AG04450 (cell line): ENCODE measurements around the gene COPS7A. TPM values are rescaled to one million over a fixed set of nuclear protein-coding genes. Genes with fewer than 3 reads are reported as not detected.

Experiments used
- CTCF ChIA-PET: fragments of 300-600, 350-600 bp; formaldehyde crosslinking; extraction: SDS; loops from one replicate; lab custom pipeline; 2022; ENCODE audit warnings: antibody characterized with exemption, inconsistent platforms; lab: Charles Lee
- POLR2A ChIA-PET: fragments of 350-600 bp; formaldehyde crosslinking; extraction: SDS; loops from one replicate; lab custom pipeline; 2021; ENCODE audit warnings: antibody characterized with exemption, inconsistent platforms; lab: Yijun Ruan, JAX
- DNase-seq: peaks from one replicate; pipeline ENCODE4 v3.0.0-alpha.2; 2011; ENCODE audit warnings: low read depth, low spot score
- H3K27ac ChIP-seq: one replicate; pipeline ENCODE4 v1.5.1; 2012; ENCODE audit warnings: low read depth, low read length, control low read depth
- H3K27me3 ChIP-seq: one replicate; pipeline ENCODE4 v1.6.0; 2012; ENCODE audit warnings: low read length; ENCODE audit not compliant: control insufficient read depth, insufficient read depth
- H3K4me3 ChIP-seq: 2 replicates; pipeline ENCODE4 v1.5.1; 2011; ENCODE audit warnings: mild to moderate bottlenecking, low read depth, low read length, control low read depth
- H3K9me3 ChIP-seq: 2 replicates; pipeline ENCODE4 v1.5.1; 2012; ENCODE audit warnings: low read length; ENCODE audit not compliant: control insufficient read depth, insufficient read depth
- CTCF ChIP-seq: IDR thresholded peaks from 2 replicates; pipeline ENCODE4 v1.5.1; 2011; ENCODE audit warnings: low read depth, low read length, control low read depth, inconsistent platforms
- polyA plus RNA-seq: library from polyadenylated mRNA; depleted of rRNA; stranded (reverse); fragments of >200 nt; gene quantifications from 2 replicates; pipeline ENCODE4 v1.2.3, GENCODE V29; 2011

The COPS7A gene
- polyA plus RNA-seq, 1 experiment, result 93.2 TPM

- Histone ChIP-seq H3K27ac (peak overlapping the region; percentile 31), H3K4me3 (peak overlapping the region; percentile 85), H3K27me3 (no peaks in the 10 kb centered on the region), H3K9me3 (no peaks in the 10 kb centered on the region; the same call in 1 of the 2 replicates)
- no peak for DNase-seq
- ChIA-PET CTCF (interaction anchor here (0.6 to 7.9 kb wide), 3 partner anchors 10 to 52 kb away, joined by 3 to 136 read pairs (median 14); partner anchors contain the start of gene MLF2), POLR2A (interaction anchor here (0.6 to 5.1 kb wide), 4 partner anchors 9 to 54 kb away, joined by 3 to 89 read pairs (median 4); partner anchors contain the start of gene MLF2)
- TF ChIP-seq CTCF, result no peak
Observed at GRCh38 chr12:6768990-6769389, 45.1 kb downstream of the COPS7A start.

DNA sequence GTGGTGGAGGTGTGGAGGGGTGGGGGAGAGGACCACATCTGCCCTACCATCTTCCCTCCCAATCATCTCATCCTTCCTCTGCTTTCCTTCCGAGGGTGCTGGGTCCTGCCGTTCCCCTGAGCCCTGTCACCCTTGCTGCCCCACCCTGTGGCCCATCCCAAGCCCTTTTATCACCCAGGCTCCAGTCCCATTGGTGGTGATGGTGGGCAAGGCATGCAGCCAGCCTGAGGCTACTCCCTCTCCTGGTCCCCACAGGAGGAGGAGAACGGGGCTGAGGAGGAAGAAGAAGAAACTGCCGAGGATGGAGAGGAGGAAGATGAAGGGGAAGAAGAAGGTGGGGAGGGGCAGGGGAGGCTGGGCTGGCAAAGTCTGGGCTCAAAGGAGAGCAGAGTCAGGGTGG is 45.8 kb downstream of the COPS7A start:
- Histone ChIP-seq H3K9me3 (no peaks in the 10 kb centered on the region; the same call in 1 of the 2 replicates), H3K27me3 (no peaks in the 10 kb centered on the region), H3K4me3 (peak overlapping the region; percentile 85), H3K27ac (no peak overlapping the region)
- CTCF ChIA-PET, result interaction anchor here (1.2 to 7.9 kb wide), 2 partner anchors 17 to 56 kb away, joined by 3 to 136 read pairs; partner anchors contain the start of gene MLF2
- POLR2A ChIA-PET, result interaction anchor here (0.6 to 5.1 kb wide), 3 partner anchors 16 to 54 kb away, joined by 3 to 89 read pairs (median 3); partner anchors contain the start of gene MLF2
- DNase-seq, result no peak
- no peak for TF ChIP-seq CTCF

DNA sequence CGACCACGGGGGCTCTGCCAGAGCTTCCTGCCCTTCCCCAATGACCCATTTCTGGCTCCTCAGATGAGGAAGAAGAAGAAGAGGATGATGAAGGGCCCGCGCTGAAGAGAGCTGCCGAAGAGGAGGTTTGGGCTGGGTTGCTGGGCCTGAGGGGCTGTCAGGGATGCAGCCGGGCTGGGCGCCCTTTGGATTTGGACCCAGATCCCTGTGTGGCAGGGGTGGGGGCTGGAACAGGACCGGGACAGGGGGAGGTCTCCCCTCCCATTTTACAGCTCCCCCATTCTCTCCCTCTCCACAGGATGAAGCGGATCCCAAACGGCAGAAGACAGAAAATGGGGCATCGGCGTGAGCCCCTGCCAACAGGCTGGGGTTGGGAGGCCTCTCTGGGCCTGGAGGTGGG is 46.2 kb downstream of the COPS7A start:
- DNase-seq, result no peak
- H3K4me3 ChIP-seq, result no peak overlapping the region
- no peaks in the 10 kb centered on the region; the same call in 1 of the 2 replicates for H3K9me3 ChIP-seq
- ChIA-PET CTCF (interaction anchor here (1.2 to 7.9 kb wide), 3 partner anchors 11 to 55 kb away, joined by 3 to 136 read pairs (median 7); partner anchors contain the start of gene MLF2), POLR2A (interaction anchor here (0.5 to 1.2 kb wide), 2 partner anchors 17 to 38 kb away, joined by 3 to 4 read pairs; partner anchors contain the start of gene MLF2)
- no peak overlapping the region for H3K27ac ChIP-seq
- TF ChIP-seq CTCF, result no peak
- H3K27me3 ChIP-seq, result no peaks in the 10 kb centered on the region

- Histone ChIP-seq H3K27me3 (no peaks in the 10 kb centered on the region), H3K27ac (no peak overlapping the region), H3K9me3 (no peaks in the 10 kb centered on the region; the same call in 1 of the 2 replicates), H3K4me3 (no peak overlapping the region)
- POLR2A ChIA-PET, result interaction anchor here (0.5 to 1.2 kb wide), 2 partner anchors 18 to 39 kb away, joined by 3 to 4 read pairs; partner anchors contain the start of gene MLF2
- DNase-seq, result no peak
- TF ChIP-seq CTCF, result no peak
- CTCF ChIA-PET, result interaction anchor here (0.7 to 7.9 kb wide), 4 partner anchors 10 to 100 kb away, joined by 3 to 136 read pairs (median 5); partner anchors contain the start of gene MLF2
Observed at GRCh38 chr12:6770600-6770999, 46.8 kb downstream of the COPS7A start.

- DNase-seq, result no peak
- no peak for TF ChIP-seq CTCF
- no peak overlapping the region for H3K27ac ChIP-seq
- no peaks in the 10 kb centered on the region; the same call in 1 of the 2 replicates for H3K9me3 ChIP-seq
- no peak overlapping the region for H3K4me3 ChIP-seq
- ChIA-PET POLR2A (interaction anchor here (0.7 to 1.2 kb wide), 2 partner anchors 18 to 50 kb away, joined by 3 to 4 read pairs; partner anchors contain the start of genes GPR162 and MLF2), CTCF (interaction anchor here (0.7 to 7.9 kb wide), 3 partner anchors 10 to 100 kb away, joined by 3 to 136 read pairs (median 7); partner anchors contain the start of gene MLF2)
- H3K27me3 ChIP-seq, result no peaks in the 10 kb centered on the region
Observed at GRCh38 chr12:6771091-6771495, 47.2 kb downstream of the COPS7A start.
